AG04449 (cell line): ENCODE measurements around the gene PRKN.

ENCODE experiments used
- CTCF ChIA-PET: fragments of 350-600 bp; formaldehyde crosslinking; extraction: SDS; loops from one replicate; lab custom pipeline; 2021; ENCODE audit warnings: antibody characterized with exemption; lab: Yijun Ruan, JAX
- POLR2A ChIA-PET: fragments of 400-600, 350-600 bp; formaldehyde crosslinking; extraction: SDS; loops from one replicate; lab custom pipeline; 2020; ENCODE audit warnings: antibody characterized with exemption, inconsistent platforms; lab: Yijun Ruan, JAX
- DNase-seq: peaks from one replicate; pipeline ENCODE4 v3.0.0-alpha.2; 2010; ENCODE audit warnings: low read depth, low spot score
- H3K4me3 ChIP-seq: 2 replicates; pipeline ENCODE4 v1.5.1; 2011; ENCODE audit warnings: low read depth, mild to moderate bottlenecking, control low read depth, low read length
- TF ChIP-seq, protein P1 (sequence below): IDR thresholded peaks from one replicate; pipeline ENCODE4 v1.5.1; 2011; ENCODE audit warnings: mild to moderate bottlenecking, moderate library complexity, low read length, control low read depth, inconsistent platforms; ENCODE audit not compliant: insufficient read depth; ENCODE audit errors: missing control alignments

PRKN gene

DNA sequence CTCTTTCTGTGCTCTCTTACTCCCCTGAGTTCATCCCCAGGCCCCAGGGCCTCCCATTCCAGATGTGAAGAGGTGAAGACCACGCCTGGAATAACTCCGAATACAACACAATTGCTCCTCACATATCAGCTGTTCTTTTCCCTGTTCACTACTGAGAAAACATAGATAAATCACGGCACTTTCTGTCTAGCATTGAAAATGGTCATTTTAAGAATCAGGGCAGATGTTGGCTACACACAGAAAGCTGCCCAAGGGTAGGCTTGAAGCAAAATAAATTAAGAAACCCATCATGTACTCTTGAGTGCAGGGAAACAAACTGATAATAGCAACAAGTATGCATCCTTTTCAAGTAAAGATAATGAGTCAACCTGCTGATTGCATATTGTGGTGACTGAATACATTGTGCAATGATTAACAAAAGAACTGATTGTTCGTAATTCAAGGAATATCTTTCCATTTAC is 382.5 kb downstream of the PRKN start:
- TF ChIP-seq, protein P1, sequence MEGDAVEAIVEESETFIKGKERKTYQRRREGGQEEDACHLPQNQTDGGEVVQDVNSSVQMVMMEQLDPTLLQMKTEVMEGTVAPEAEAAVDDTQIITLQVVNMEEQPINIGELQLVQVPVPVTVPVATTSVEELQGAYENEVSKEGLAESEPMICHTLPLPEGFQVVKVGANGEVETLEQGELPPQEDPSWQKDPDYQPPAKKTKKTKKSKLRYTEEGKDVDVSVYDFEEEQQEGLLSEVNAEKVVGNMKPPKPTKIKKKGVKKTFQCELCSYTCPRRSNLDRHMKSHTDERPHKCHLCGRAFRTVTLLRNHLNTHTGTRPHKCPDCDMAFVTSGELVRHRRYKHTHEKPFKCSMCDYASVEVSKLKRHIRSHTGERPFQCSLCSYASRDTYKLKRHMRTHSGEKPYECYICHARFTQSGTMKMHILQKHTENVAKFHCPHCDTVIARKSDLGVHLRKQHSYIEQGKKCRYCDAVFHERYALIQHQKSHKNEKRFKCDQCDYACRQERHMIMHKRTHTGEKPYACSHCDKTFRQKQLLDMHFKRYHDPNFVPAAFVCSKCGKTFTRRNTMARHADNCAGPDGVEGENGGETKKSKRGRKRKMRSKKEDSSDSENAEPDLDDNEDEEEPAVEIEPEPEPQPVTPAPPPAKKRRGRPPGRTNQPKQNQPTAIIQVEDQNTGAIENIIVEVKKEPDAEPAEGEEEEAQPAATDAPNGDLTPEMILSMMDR = no peak
- ChIA-PET POLR2A (no interaction called here), CTCF (no interaction called here)

DNA sequence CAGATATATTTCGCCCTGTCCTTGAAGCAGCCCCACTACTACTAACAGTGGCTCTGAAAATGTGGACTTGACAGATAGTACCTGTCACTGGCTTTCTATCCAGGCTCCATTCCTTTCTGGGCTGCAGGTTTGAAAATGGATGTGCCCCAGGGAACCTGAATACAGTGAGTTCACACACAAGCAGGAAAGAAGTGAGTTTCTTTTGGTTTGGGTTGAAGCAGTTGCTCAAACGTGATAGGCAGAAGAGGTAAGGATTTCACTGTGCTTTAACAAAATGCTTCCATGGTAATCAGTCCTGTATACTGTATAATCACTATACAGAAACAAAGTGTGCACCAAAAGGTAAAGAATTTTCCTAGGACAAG is 382.9 kb downstream of the PRKN start:
- no peak for DNase-seq
- ChIA-PET POLR2A (no interaction called here), CTCF (no interaction called here)
- no peak overlapping the region for H3K4me3 ChIP-seq
- TF ChIP-seq, protein P1 = no peak

More for the DNA sequence above, 382.5 kb downstream of the PRKN start:
- no peak for DNase-seq
- no peak overlapping the region for H3K4me3 ChIP-seq

DNA sequence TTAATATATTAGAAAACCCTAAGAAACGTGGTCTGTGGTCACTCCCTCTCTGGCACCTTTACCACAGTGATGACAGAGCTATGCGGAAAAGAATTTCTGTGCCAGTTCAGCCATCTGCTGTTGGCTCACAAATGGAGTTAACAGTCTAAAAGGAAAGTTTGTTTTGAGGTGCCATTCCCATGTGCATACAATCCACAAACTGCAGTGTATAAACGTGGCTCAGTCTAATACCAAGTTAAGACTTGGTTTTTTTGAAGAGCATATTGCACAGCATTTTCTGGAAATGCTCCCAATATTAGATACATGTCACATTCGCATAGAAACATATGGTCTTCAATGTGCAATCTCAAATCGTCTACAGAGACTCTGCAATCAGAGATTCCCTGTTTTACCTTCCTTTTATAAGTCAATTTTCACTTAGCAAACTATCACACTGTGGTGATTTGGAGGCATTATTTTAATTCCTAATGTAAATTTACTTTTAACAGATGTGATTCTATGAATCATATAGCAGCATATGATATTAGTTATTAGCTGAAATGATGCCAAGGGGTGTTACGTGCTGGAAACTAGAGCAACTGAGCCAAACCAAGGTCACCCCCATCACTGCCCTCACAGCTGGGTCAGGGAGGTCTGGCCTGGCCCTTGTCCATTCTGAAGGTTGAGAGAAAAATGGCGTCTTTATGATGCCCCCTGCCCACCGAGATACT is 383.5 kb downstream of the PRKN start:
- DNase-seq = no peak
- ChIA-PET CTCF (no interaction called here), POLR2A (no interaction called here)
- TF ChIP-seq, protein P1 = no peak
- H3K4me3 ChIP-seq = no peak overlapping the region

DNA sequence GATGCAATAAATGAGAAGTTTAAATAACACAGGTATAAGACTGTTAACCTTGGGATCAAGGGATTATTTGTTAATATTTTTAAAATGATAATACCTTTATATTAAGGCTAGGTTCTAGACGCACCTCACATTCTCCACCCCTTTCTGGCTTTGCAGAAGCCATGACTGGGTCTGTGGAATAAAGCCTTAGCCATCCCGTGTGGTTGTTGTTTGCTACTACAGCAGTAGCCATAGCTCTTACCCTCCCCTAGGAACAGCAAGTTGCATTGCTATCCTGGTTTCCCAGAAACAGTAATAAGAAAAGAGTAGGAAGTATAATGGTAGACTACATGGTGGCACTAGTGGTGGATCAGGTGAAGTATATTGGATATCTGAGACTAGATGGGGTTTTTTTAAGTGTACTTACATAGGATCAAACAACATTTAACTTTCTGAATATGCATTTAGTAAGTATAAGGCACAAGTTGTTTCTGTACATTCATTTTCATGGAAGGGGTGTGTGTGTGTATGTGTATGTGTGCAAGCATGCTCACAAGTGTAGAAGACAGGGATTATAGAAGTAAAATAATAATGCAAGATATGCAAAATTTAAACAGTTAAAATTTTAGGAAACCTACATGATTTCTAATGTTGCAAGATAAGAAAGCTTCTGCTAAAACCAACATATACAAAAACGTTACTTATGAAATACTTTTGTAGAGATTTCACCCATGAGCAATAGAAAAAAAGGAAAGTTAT is 384.2 kb downstream of the PRKN start:
- no peak for DNase-seq
- POLR2A ChIA-PET = no interaction called here
- CTCF ChIA-PET = no interaction called here

DNA sequence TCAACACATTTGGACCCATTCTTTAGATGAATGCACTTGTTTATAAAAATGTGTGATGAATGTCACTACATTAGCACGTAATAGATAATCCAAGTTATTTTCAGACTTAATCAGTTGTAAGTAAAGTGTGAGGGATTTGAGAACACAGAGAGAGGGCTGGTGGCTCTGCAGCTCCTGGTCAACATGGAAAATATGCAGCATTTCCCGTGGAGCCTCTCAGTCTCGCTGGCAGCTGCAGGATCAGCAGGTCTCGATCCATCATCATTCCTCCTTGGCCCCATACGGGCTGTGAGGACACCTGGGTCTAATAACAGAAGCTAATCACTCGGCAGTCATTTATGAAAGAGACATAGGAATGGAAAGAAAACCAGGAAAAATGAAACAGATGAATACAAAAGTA is 390.2 kb downstream of the PRKN start:
- POLR2A ChIA-PET = no interaction called here
- H3K4me3 ChIP-seq = no peak overlapping the region
- CTCF ChIA-PET = no interaction called here
- TF ChIP-seq, protein P1 = no peak
- no peak for DNase-seq

More for the DNA sequence above, 384.2 kb downstream of the PRKN start:
- TF ChIP-seq, protein P1 = no peak
- no peak overlapping the region for H3K4me3 ChIP-seq

DNA sequence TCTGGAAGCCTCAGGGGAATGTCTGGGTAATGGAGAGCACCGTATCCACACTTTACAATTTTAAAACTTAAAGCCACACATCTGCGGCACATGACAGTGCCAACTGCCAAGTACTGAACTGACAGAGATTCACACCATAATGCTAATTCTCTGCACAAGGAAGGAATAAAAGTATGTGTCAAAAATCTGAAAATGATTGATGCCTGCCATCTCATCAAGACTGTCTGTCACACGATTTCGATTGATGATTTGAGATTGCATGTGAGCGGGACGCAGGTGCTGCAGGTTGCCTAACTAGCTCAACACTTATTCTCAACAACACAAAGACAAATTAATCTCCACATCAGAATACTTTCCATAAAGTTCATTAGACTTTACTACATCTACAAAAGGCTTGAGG is 391.2 kb downstream of the PRKN start:
- POLR2A ChIA-PET = no interaction called here
- TF ChIP-seq, protein P1 = no peak
- CTCF ChIA-PET = no interaction called here
- no peak for DNase-seq
- no peak overlapping the region for H3K4me3 ChIP-seq
